Fibroblast of lung (primary cell): ENCODE results near the gene COL18A1. TPM values are rescaled to one million over a fixed set of nuclear protein-coding genes. Genes with fewer than 3 reads are reported as not detected.

ENCODE experiments used
- DNase-seq, 2 donors: peaks; one replicate each; pipeline versions ENCODE4 v3.0.0 to v3.0.0-alpha.2; 2010; ENCODE audit warnings: low read depth in 2 of 2
- H2AFZ ChIP-seq: 2 replicates; pipeline ENCODE4 v1.5.1; 2012; ENCODE audit warnings: low read length, control low read depth, inconsistent platforms
- H3K27ac ChIP-seq: 2 replicates; pipeline ENCODE4 v1.5.1; 2011; ENCODE audit warnings: low read length, control low read depth; ENCODE audit not compliant: insufficient read depth
- H3K27me3 ChIP-seq: 2 replicates; pipeline ENCODE4 v1.5.1; 2011; ENCODE audit warnings: mild to moderate bottlenecking, low read length; ENCODE audit not compliant: control insufficient read depth, insufficient read depth
- H3K36me3 ChIP-seq: 2 replicates; pipeline ENCODE4 v1.5.1; 2011; ENCODE audit warnings: low read length; ENCODE audit not compliant: control insufficient read depth, insufficient read depth
- H3K4me1 ChIP-seq: 2 replicates; pipeline ENCODE4 v1.5.1; 2011; ENCODE audit warnings: low read length; ENCODE audit not compliant: control insufficient read depth, insufficient read depth; ENCODE audit errors: extremely low read depth
- H3K4me2 ChIP-seq: 2 replicates; pipeline ENCODE4 v1.5.1; 2011; ENCODE audit warnings: low read length, control low read depth; ENCODE audit not compliant: insufficient read depth; ENCODE audit errors: extremely low read depth
- H3K4me3 ChIP-seq, 4 experiments: fragments of 200-600 bp in 1 of 4; sonication (generic) in 1 of 4; replicated peaks in 1 of 4; 2 replicates each; pipeline ENCODE4 v1.5.1; 2011 to 2016; ENCODE audit warnings: low read length in 4 of 4, low read depth in 3 of 4, mild to moderate bottlenecking in 3 of 4, control low read depth in 2 of 4, inconsistent platforms in 1 of 4, mixed read lengths in 1 of 4; ENCODE audit not compliant: insufficient read depth in 1 of 4; ENCODE audit errors: control extremely low read depth in 1 of 4
- H3K79me2 ChIP-seq: 2 replicates; pipeline ENCODE4 v1.5.1; 2012; ENCODE audit warnings: mild to moderate bottlenecking, low read length, inconsistent platforms; ENCODE audit not compliant: control insufficient read depth, insufficient read depth
- H3K9ac ChIP-seq: 2 replicates; pipeline ENCODE4 v1.5.1; 2011; ENCODE audit warnings: mild to moderate bottlenecking, low read length, control low read depth; ENCODE audit not compliant: insufficient read depth
- H3K9me3 ChIP-seq: 2 replicates; pipeline ENCODE4 v1.5.1; 2012; ENCODE audit warnings: low read depth, low read length; ENCODE audit not compliant: control insufficient read depth, insufficient read depth
- H4K20me1 ChIP-seq: 2 replicates; pipeline ENCODE4 v1.5.1; 2011; ENCODE audit warnings: low read length; ENCODE audit not compliant: control insufficient read depth, insufficient read depth; ENCODE audit errors: extremely low read depth
- EZH2 ChIP-seq: IDR thresholded peaks from 2 replicates; pipeline ENCODE4 v1.5.1; 2012; ENCODE audit warnings: low read length, control low read depth, mild to moderate bottlenecking; ENCODE audit errors: missing control alignments
- polyA plus RNA-seq, 2 donors: library from polyadenylated mRNA; depleted of rRNA in 1 of 2; stranded (reverse) in 1 of 2; unstranded in 1 of 2; fragments of >200 nt; gene quantifications; 2 replicates each; pipeline ENCODE4 v1.2.1, GENCODE V29; 2011 to 2012; ENCODE audit warnings: missing spikeins in 1 of 2
- total RNA-seq: library from RNA; depleted of rRNA; stranded (reverse); fragments of >200 nt; gene quantifications from 2 replicates; pipeline ENCODE4 v1.2.1, GENCODE V29; 2014
- TF ChIP-seq, protein P1 (sequence below), 2 donors: IDR thresholded peaks in 1 of 2; conservative IDR thresholded peaks in 1 of 2; 1 replicate in 1 of 2; 2 replicates in 1 of 2; pipeline ENCODE4 v1.5.1; 2011 to 2012; ENCODE audit warnings: low read length in 2 of 2, control low read depth in 1 of 2, inconsistent platforms in 1 of 2, low read depth in 1 of 2, mild to moderate bottlenecking in 1 of 2

Gene COL18A1
- total and polyA plus RNA-seq, 2 donors (not counting 1 experiment from before 2014, with no cell fraction given) = 24.3 to 38.8 TPM

DNA sequence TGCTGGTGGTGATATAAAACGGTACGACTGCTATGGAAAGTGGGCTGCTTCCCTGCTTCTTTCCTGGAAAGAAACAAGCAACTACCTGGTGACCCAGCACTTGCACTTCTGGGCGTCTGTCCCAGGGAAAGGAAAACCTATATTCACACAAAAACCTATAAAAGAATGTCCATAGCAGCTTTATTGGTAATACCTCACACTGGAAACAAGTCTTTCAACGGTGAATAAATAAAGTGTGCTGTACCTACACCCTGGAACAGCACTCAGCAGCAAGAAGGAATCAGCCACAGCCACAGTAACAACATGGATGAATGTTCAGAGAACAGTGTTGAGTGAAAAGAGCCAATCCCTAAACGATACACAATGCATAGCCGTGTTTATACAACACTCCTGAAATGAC is 117.4 kb downstream of the COL18A1 start:
- no peak overlapping the region for H2AFZ ChIP-seq
- H4K20me1 ChIP-seq = no peaks in the 10 kb centered on the region
- no peaks in the 10 kb centered on the region for H3K79me2 ChIP-seq
- no peak for DNase-seq
- no peaks in the 10 kb centered on the region for H3K4me1 ChIP-seq
- no peak overlapping the region for H3K4me2 ChIP-seq
- H3K9me3 ChIP-seq = no peaks in the 10 kb centered on the region
- TF ChIP-seq, protein P1, sequence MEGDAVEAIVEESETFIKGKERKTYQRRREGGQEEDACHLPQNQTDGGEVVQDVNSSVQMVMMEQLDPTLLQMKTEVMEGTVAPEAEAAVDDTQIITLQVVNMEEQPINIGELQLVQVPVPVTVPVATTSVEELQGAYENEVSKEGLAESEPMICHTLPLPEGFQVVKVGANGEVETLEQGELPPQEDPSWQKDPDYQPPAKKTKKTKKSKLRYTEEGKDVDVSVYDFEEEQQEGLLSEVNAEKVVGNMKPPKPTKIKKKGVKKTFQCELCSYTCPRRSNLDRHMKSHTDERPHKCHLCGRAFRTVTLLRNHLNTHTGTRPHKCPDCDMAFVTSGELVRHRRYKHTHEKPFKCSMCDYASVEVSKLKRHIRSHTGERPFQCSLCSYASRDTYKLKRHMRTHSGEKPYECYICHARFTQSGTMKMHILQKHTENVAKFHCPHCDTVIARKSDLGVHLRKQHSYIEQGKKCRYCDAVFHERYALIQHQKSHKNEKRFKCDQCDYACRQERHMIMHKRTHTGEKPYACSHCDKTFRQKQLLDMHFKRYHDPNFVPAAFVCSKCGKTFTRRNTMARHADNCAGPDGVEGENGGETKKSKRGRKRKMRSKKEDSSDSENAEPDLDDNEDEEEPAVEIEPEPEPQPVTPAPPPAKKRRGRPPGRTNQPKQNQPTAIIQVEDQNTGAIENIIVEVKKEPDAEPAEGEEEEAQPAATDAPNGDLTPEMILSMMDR (conservative IDR thresholded peaks at IDR 0.05 in 1 of 2, IDR thresholded peaks at IDR 0.05 in 1 of 2; ENCODE audit: low read depth in 1 of 2, low read length in 2 of 2) = no peak
- TF ChIP-seq EZH2 = no peak
- no peak overlapping the region for H3K4me3 ChIP-seq
- no peaks in the 10 kb centered on the region for H3K27me3 ChIP-seq
- no peak overlapping the region for H3K27ac ChIP-seq
- no peak overlapping the region for H3K9ac ChIP-seq
- H3K36me3 ChIP-seq = peaks cover 5% of the 10 kb centered on the region

DNA sequence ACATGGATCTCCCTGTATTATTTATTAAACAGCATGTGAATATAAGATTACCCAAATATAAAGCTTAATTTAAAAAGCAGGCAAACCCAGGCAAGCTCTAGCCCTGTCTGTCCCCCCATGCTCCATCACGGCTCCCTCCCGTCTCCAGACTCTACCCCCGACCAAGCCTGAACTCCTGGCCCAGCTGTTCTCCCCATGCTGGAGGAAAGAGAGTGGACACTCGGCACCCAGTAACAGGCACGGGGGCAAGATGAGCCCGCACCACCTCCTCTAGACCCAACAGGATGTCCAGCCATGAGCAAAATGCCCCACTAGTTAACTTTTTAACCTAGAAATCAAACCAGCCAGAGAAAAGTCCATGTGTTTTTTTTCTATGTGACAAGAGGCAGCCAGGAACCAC is 118.0 kb downstream of the COL18A1 start:
- no peak for DNase-seq
- Histone ChIP-seq H3K27ac (no peak overlapping the region), H4K20me1 (no peaks in the 10 kb centered on the region), H3K9ac (no peak overlapping the region), H3K79me2 (no peaks in the 10 kb centered on the region), H3K4me2 (no peak overlapping the region), H3K4me3 (no peak overlapping the region), H3K36me3 (peaks cover 5% of the 10 kb centered on the region), H2AFZ (no peak overlapping the region), H3K9me3 (no peaks in the 10 kb centered on the region), H3K4me1 (no peaks in the 10 kb centered on the region), H3K27me3 (no peaks in the 10 kb centered on the region)
- TF ChIP-seq, protein P1 (conservative IDR thresholded peaks at IDR 0.05 in 1 of 2, IDR thresholded peaks at IDR 0.05 in 1 of 2; ENCODE audit: low read depth in 1 of 2, low read length in 2 of 2) = no peak
- TF ChIP-seq EZH2 = no peak

DNA sequence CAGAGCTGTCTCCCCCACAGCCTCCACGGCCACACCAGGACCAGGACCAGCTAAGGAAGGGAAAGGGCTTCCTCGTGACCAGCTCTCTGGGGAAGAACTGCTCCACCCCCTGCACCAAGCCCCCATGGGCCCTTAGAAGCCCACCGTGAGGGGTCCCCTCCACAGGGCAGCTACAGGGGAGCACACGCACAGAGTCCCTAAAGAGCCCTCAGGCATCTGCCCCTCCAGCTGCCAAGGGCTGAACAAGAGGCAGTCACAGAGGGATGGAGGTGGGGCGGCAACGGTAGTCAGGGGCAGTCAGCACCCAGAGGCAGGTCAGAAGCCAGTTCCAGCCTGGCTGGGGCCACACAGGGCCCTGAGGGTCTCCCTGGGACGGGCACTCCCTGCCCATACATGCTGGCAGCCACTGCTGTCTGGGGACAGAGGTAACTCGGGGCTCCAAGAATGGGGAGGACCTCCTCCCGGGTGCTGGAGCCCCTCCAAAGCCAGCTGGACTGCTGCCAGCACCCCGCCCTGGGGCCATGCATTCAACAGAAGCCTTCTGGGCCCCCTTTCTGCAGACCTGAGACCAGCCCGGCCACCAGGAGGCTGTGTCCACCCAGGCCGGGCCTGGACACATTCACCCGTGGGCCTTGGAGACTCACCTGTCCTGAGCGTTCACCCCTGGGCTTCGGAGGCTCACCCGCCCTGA is 118.6 kb downstream of the COL18A1 start:
- Histone ChIP-seq H3K9me3 (no peaks in the 10 kb centered on the region), H3K27ac (no peak overlapping the region), H3K36me3 (peaks cover 5% of the 10 kb centered on the region), H3K4me2 (no peak overlapping the region), H3K9ac (no peak overlapping the region), H3K4me3 (no peak overlapping the region), H3K4me1 (no peaks in the 10 kb centered on the region), H2AFZ (no peak overlapping the region), H3K79me2 (no peaks in the 10 kb centered on the region), H3K27me3 (no peaks in the 10 kb centered on the region), H4K20me1 (no peaks in the 10 kb centered on the region)
- no peak for DNase-seq
- TF ChIP-seq, protein P1 (conservative IDR thresholded peaks at IDR 0.05 in 1 of 2, IDR thresholded peaks at IDR 0.05 in 1 of 2; ENCODE audit: low read depth in 1 of 2, low read length in 2 of 2) = no peak
- TF ChIP-seq EZH2 = no peak
